ENCODE measurements around the gene RNF43.

RNF43 gene

GRCh38 chr17:58382108-58382871 lies 35.0 kb downstream of the RNF43 start:
- Mint-ChIP-seq H3K36me3 (ENCODE audit: low read depth) (no peaks in the 10 kb centered on the region), H3K4me3 (no peak overlapping the region), H3K27me3 (ENCODE audit: low read depth) (peaks cover 4% of the 10 kb centered on the region), H3K4me1 (peaks cover 44% of the 10 kb centered on the region), H3K27ac (peak overlapping the region; percentile 82 to 88 (median 85)), H3K9me3 (no peaks in the 10 kb centered on the region)
- no peak for TF ChIP-seq CTCF (IDR thresholded peaks at IDR 0.05; ENCODE audit: unreplicated experiment in 3 of 3)

GRCh38 chr17:58381124-58382035 lies 36.0 kb downstream of the RNF43 start:
- no peak for TF ChIP-seq CTCF (IDR thresholded peaks at IDR 0.05; ENCODE audit: unreplicated experiment in 3 of 3)
- Mint-ChIP-seq H3K27me3 (ENCODE audit: low read depth) (peaks cover 4% of the 10 kb centered on the region), H3K4me3 (no peak overlapping the region), H3K4me1 (peaks cover 44% of the 10 kb centered on the region), H3K27ac (peak overlapping the region; percentile 82 to 88 (median 86)), H3K9me3 (no peaks in the 10 kb centered on the region), H3K36me3 (ENCODE audit: low read depth) (no peaks in the 10 kb centered on the region)

GRCh38 chr17:58380207-58381123 lies 36.9 kb downstream of the RNF43 start:
- Mint-ChIP-seq H3K27me3 (ENCODE audit: low read depth) (peaks cover 4% of the 10 kb centered on the region), H3K36me3 (ENCODE audit: low read depth) (no peaks in the 10 kb centered on the region), H3K4me3 (no peak overlapping the region), H3K27ac (peak overlapping the region; percentile 82 to 88 (median 86)), H3K4me1 (peaks cover 43% of the 10 kb centered on the region), H3K9me3 (no peaks in the 10 kb centered on the region)
- TF ChIP-seq CTCF (IDR thresholded peaks at IDR 0.05; ENCODE audit: unreplicated experiment in 3 of 3) = no peak

- Mint-ChIP-seq H3K4me3 (no peak overlapping the region), H3K4me1 (peaks cover 33% of the 10 kb centered on the region), H3K27me3 (ENCODE audit: low read depth) (peaks cover 7% of the 10 kb centered on the region), H3K36me3 (ENCODE audit: low read depth) (no peaks in the 10 kb centered on the region), H3K27ac (peak overlapping the region; percentile 17 to 61 (median 36)), H3K9me3 (no peaks in the 10 kb centered on the region)
- no peak for TF ChIP-seq CTCF (IDR thresholded peaks at IDR 0.05; ENCODE audit: unreplicated experiment in 3 of 3)
These were observed 37.9 kb downstream of the RNF43 start for GRCh38 chr17:58379511-58379824.

GRCh38 chr17:58378733-58379510 lies 38.4 kb downstream of the RNF43 start:
- Mint-ChIP-seq H3K36me3 (ENCODE audit: low read depth) (no peaks in the 10 kb centered on the region), H3K27ac (peak overlapping the region; percentile 17 to 61 (median 36)), H3K27me3 (ENCODE audit: low read depth) (peaks cover 9% of the 10 kb centered on the region), H3K4me1 (peaks cover 27% of the 10 kb centered on the region), H3K4me3 (no peak overlapping the region), H3K9me3 (no peaks in the 10 kb centered on the region)
- no peak for TF ChIP-seq CTCF (IDR thresholded peaks at IDR 0.05; ENCODE audit: unreplicated experiment in 3 of 3)
